Hippocampal formation (tissue), 2 donors: ENCODE data around the gene BRSK2.
"Not testable (repeated sequence)": the region's sequence is repeated elsewhere in the genome, so short reads cannot be mapped to it uniquely, and the experiment has no call there.

Experiments
- DNase-seq, 2 donors: peaks; one replicate each; lab custom pipeline; 2025; lab: John Stamatoyannopoulos, UW

The BRSK2 gene

DNA sequence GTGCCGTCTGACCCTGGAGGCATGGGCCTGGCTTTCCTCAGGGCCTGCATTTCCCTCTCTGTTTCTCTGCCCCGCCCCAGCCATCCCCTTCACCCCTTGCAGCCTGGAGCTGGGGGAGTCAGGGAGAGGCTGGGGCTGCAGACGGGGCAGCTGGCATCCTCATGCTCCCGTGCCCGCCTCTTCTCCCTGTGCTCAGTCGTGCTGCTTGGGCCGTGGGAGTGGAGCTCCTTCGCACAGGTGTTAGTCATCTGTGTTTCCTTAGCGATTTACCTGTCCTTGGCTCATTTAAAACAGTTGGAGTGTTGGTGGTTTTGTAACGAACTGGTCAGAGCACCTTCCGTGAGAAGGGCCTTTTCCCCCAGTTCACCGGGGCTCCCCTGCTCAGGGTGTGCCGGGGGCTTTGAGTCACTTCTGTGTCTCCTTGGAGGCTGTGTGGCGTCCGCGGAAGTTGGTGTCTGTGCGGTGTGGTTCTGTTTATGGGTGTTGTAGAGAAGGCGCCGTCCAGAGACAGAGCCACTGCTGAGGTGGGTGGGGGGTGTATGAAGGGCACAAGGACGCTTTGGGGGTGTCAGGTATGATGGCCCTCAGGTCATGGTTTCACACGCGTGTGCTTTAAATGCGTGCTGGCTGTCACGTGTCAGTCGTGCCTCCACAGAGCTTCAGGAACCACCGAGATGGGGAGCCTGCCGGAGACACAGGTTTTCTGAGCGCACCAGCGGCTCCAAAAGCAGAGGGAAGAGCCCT lies 19.5 kb downstream of the BRSK2 start:
- DNase-seq, result no peak

DNA sequence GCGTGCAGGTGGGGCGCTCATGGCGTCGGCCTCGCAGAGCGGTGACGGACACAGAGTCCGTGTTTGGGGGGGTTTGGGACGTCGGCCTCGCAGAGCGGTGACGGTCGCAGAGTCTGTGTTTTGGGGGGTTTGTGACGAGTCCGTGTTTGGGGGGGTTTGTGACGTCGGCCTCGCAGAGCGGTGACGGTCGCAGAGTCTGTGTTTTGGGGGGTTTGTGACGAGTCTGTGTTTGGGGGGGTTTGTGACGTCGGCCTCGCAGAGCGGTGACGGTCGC lies 20.1 kb downstream of the BRSK2 start:
- not testable (repeated sequence) for DNase-seq

DNA sequence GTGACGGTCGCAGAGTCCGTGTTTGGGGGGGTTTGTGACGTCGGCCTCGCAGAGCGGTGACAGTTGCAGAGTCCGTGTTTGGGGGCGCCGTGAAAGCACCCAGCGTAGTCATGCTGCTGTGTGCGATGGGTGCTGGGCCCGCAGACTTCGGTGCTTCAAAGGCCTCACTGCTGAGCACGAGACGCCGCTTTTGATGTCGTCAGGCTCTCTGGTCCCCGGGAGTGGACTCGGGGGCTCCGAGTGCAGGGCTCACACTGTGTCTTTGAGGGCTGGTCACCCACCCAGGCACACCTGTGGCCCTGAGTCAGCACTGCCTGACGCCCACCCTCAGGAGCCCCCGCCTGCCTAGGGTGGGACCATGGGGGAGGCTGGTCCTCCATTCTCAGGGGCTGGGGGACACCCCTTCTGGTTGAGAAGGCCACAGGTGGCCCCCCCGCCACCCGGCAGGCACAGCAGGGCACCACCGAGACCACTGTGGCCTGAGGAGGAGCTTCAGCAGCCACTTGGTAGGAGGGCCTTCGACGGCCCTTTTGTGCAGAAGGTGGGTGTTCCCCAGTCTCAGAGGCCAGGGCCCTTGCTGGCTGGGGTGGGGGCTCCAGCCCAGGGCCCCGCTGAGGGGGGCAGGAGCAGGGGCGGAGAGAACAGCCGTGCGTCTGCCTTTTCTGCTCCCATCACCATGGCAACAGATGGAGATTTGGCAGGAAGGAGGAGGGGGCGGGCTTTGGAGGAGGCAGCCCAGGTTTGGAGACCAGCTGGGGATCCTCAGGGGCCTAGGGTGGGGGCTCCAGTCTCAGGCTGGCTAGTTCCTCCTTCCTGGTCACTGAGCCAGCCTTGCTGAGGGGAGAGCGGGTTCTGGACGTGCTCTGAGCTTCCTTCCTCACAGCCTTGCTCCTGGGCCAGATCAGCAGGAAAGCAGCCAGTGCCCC lies 20.9 kb downstream of the BRSK2 start:
- peak in 1 of 2 donors; percentile 19 for DNase-seq

DNA sequence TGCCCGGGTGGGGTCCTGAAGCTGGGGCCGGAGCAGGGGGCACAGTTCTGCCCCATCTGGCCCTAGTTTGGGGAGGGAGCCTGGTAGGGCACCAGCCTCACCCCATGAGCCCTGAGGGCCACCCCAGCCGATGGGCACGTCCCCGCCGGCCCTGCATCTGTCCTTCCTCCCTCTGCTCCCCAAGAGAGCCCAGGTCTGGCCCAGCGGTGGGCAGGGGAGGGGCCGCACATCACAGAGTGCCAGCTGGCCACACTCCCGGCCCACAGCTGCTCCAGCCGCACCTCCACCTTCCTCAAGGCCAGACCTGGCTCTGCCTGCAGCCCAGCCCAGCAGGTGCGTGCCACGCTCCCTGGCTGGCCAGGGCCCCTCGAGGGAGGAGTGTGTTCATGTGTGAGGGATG lies 21.6 kb downstream of the BRSK2 start:
- no peak for DNase-seq

DNA sequence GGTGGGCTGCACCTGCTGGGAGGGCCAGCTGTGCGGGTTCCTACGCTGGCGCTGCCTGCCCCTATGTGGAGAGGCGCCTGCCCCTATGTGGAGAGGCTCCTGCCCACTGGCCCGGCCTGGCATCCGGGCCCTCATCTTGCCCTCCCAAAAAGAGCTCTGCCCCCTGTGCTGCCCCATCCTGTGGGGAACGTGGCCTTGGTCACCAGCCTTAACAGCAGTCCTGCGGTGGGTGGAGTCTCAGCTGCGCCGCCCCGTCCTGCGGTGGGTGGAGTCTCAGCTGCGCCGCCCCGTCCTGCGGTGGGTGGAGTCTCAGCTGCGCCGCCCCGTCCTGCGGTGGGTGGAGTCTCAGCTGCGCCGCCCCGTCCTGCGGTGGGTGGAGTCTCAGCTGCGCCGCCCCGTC lies 22.0 kb downstream of the BRSK2 start:
- not testable (repeated sequence) for DNase-seq

DNA sequence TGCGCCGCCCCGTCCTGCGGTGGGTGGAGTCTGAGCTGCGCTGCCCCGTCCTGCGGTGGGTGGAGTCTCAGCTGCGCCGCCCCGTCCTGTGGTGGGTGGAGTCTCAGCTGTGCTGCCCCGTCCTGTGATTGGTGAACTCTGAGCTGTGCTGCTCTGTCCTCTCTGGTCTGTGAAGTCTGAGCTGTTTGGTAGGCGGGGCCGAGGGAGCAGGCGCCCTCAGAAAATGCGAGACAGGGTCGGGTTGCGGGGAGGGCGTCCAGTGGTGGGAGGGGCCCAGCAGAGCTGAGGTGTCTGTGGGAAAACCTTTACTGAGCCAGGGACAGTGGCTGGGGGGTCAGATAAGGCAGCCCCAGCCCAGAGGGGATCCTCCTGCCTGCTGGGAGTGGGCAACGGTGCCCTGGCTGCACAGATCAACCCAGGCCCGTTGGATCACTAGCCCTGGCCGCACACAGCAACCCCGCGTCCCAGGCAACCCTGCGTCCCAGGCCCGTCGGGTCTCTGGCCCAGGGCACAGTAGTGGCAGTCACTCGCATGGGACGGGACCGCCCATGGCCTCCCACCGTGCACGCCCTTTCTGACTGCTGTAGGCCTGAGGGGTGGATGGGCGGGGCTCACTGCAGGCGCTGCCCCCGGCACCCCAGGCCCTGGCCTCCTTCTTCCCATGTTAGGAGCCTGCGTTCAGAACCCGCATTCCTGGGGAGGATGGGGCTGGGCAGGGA lies 22.8 kb downstream of the BRSK2 start:
- no peak for DNase-seq

DNA sequence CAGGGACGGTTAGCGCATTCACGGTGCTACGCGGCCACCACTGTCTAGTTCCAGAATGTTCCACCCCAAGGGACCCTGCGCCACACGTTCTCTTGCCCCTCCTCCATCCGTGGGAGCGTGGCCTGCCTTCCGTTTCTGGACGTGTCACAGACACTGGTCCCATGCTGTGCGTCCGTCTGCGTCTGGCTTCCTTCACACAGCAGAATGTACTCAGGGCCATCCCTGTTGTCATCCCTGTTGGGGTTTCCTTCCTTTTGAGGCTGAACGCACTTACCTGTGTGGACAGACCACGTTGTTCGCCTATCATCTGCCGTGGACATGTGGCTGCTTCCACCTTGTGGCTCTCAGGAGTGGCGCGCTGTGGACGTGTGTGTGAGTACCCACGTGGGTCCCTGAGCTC lies 24.9 kb downstream of the BRSK2 start:
- DNase-seq, result no peak

DNA sequence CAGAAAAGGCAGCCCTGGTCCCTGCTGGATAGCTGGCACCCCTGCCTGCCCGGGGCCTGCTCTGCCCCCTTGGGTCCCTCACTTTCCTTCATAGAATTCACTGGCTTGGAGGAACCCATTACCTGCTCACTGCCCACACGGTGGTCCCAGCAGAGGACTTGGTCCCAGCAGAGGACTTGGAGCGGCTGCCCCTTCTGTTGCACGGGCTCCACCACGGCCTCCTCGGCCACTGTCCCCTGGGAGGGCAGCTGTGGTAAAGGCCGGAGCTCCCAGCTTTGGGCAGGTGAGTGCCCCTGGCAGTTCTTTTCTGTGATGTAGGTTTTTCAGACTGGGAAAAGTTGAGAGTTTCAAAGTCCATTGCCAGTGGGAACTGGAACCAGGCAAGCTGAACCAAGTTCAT lies 25.9 kb downstream of the BRSK2 start:
- no peak for DNase-seq

DNA sequence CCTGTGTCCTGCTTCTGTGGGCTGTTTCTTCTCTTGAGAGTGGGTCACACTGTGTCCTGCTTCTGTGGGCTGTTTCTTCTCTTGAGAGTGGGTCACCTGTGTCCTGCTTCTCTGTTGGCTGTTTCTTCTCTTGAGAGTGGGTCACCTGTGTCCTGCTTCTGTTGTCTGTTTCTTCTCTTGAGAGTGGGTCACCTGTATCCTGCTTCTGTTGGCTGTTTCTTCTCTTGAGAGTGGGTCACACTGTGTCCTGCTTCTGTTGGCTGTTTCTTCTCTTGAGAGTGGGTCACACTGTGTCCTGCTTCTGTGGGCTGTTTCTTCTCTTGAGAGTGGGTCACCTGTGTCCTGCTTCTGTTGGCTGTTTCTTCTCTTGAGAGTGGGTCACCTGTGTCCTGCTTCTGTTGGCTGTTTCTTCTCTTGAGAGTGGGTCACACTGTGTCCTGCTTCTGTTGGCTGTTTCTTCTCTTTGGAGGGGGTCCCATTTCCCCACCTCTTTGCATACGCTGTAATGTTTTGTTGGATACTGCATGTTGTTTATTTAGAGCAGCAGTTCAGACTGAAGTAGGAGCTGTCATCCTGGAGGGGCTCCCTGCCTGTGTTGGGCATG lies 28.6 kb downstream of the BRSK2 start:
- not testable (repeated sequence) for DNase-seq

DNA sequence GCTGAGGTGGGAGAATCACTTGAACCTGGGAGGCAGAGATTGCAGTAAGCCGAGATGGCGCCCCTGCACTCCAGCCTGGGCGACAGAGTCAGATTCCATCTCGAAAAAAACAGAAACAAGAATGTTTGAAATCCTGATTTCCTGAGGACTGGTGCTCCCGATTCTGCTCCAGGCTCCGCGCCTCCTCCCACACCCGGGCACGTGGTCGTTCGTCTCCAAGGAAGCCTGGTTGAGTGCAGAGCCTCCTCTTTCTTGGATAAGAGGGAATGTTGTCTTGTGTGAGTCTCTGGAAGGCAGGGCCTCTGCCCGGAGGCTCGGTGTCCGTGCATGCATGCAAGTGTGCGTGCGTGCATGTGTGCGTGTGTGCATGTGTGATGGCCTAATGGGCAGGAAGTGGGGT lies 30.1 kb downstream of the BRSK2 start:
- DNase-seq, result no peak

DNA sequence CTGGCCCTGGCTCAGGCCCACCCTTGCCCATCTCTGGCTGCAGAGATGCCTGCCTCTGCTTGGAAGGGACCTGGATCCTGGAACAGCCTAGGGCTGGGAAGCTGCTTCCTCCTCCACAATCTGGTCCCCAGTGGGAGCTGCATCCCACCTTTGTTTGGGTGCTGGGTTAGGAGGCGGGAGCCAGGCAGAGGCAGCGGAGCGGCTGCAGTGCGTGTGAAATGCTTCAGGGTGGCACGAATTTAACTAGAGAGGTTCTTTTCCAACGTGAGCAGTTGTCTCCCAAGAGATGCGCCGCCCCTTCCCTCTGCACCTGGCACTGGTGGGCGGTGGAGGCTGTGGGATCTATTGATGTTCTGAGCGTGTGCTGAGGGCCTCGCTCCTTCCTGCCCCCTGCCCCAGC lies 31.6 kb downstream of the BRSK2 start:
- peak in 1 of 2 donors; percentile 23 for DNase-seq

DNA sequence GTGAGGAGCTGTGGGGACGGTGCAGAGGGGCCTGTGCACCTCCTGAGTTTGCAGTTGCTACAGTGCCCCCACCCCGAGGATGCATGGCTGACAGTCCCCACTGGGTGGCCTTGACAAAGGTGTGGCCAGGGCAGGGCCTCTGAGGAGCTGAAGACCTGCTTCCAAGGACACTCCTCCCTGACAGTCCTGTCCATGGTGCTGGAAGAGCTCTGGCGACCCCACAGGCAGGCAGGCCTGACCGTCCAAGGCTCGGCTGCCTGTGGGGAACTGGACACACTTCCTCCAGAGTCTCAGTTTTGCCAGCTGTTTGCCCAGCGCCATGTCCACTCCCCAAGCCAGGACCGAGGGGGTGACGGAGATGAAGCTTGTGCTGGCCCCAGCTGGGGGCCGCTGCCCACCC lies 32.7 kb downstream of the BRSK2 start:
- no peak for DNase-seq

DNA sequence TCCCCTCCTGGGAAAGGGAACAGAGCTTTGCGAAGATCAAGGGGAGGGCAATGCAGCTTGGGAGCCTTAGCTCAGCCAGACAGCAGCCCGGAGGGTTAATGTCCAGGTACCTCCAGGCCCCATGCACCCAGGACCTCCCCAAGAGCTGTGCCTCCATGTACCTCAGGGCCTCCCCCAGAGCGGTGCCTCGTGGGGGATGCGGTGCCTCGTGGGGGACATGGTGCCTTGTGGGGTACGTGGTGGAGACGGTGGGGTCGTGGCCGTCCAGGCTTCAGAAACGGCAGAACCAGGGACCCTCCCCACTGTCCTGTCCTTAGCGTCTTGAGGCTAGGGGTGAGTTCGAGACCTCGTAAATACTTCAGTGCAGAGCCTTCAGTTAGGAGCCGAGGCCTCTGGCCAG lies 33.2 kb downstream of the BRSK2 start:
- no peak for DNase-seq

DNA sequence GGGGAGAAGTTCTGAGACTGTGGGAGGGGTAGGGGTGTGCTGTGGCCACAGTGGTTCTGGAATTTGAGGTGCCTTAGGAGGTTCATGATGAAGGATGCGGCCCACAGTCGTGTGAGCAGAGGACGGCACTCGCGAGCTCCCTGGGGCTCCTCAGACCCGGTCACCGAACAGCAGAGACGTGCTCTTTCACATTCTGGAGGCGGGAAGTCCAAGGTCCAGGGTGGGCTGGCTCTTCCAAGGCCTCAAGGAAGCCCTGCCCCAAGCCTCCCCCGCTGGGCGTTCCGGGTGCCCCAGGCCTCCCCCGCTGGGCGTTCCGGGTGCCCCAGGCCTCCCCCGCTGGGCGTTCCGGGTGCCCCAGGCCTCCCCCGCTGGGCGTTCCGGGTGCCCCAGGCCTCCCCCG lies 33.7 kb downstream of the BRSK2 start:
- not testable (repeated sequence) for DNase-seq

DNA sequence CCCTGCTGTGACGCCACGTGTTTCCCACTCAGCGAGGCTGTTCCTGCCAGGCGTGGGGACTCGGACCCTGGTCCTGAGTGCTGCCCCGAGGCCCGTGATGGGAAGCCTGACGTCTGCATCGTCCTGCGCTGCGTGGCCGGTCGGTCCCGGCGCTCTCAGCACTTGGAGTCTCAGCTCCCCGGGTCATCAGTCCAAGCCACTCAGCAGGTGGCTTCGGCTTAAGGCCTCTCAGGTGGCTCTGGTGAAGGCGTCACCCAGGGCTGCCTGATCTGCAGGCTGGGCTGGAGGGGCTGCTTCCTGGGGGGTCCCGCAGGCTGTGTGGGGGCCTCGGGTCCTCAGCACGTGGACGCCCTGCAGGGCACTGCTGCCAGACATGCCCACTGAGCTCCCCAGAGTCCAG lies 35.3 kb downstream of the BRSK2 start:
- no peak for DNase-seq

DNA sequence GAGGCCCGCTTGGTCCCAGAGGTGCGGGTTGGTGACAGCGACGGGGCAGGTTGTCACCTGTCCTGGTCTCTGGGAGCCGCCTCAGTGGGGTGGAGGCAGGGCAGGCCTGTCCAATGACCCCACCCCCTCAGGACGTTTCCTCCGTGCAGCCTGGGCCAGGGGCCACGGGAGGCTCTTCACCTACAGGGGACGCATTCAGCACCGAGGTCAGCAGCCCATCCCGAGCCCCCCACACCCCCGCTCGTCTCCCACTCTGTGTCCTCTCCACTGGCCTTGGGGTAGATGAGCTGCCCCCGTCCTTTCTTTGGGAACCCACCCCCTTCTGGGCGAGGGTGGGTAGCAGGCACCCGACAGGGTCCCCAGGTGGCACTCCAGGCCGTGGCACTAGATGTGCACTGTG lies 35.7 kb downstream of the BRSK2 start:
- no peak for DNase-seq

DNA sequence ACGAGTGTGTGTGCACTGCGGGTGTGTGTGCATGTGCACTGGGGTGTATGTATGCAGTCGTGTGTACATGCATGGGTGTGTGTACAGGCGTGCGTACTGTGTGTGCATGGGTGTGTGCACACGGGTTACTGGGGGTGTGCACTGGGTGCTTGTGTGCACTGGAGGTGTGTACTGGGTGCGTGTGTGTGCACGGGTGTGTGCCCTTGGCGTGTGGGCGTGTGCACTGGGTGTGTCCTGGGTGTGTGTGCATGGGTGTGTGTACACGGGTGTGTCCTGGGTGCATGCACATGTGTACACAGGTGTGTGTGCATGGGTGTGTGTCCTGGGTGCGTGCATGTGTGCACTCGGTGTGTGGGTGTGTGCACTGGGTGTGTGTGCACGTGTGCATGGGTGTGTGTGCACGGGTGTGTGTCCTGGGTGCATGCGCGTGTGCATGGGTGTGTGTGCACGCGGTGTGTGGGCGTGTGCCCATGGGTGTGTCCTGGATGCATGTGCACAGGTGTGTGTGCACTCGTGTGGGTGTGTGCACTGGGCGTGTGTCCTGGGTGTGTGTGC lies 39.1 kb downstream of the BRSK2 start:
- DNase-seq, result no peak

DNA sequence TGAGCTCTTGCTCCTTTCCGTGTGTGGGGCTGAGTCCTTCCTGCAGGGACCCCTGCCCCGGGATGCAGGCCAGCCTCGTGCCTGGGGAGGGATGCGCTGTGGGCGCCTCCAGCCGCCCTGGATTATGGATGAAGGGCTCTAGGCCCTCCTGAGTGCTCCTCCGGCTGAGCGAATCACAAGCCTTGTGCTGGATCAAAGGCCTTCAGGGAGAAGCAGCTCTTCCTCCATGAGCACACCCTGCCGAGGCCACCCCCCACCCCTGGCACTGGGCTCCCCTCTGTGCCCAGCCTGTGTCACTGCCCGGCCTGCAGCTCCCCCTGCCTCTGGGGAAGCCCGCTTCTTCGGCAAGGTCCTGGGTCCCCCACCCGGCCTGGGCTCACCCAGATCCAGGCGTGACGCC lies 43.8 kb downstream of the BRSK2 start:
- no peak for DNase-seq

DNA sequence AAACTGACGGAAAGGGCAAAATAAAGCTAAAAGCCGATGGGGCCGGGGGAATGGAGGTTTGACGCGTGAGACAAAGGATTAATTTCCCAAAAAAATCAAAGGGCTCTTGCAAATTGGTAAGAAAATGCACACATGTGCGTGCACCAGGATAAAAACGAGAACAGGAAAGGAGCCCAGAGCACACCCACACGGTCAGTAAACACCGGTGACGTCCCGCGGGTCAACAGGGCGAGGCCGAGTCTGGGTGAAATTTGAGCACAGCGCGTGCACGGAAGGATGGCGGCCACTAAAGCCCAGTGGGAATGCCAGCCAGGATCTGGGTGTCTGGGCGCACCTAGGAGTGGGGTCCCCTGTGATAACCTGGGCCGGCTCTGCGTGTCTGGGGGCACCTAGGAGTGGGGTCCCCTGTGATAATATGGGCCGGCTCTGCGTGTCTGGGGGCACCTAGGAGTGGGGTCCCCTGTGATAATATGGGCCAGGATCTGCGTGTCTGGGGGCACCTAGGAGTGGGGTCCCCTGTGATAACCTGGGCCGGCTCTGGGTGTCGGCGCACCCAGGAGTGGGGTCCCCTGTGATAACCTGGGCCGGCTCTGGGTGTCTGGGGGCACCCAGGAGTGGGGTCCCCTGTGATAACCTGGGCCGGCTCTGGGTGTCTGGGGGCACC lies 44.4 kb downstream of the BRSK2 start:
- no peak for DNase-seq

DNA sequence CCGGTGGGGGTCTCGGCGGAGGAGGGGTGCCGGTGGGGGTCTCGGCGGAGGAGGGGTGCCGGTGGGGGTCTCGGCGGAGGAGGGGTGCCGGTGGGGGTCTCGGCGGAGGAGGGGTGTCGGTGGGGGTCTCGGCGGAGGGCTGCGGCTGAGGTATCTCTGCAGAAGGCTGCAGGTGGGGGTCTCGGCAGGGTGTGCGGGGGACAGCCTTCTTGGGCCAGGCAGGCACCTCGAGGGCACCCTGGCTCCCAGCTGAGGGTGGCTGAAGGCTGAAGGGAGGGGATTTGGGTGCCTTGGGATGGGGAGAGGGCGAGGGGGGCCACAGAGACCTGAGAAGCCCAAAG lies 45.7 kb downstream of the BRSK2 start:
- DNase-seq, result not testable (repeated sequence)

DNA sequence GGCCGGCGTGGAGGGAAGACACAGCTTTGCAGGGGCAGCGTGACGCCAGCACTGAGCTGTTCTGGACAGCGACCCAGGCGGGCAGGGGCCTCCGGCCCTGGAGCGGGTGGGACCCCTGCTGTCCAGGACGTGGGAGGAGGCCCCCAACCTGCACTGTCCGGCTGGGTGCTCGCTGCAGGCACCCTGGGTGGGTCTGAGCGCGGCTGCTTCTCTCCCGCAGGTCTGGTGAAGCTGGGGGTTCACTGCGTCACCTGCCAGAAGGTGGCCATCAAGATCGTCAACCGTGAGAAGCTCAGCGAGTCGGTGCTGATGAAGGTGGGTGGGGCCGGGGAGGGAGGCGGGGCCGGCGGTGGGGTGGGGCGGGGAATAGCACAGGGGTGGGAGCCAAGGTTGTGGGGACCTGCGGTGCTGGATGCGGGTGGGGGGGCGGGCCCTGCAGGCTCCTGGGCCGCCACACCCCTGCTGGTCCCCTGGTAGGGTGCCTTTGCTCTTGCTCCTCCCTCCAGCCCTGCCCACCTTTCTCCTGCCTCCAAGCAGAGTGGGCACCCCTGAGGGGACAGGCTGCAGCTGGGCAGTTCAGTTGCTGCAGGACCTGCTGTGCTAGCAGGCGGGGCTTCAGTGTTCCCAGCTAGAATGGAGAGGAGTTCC lies 46.2 kb downstream of the BRSK2 start:
- DNase-seq, result no peak
